C4-2B (cell line): ENCODE results near the gene FAXDC2.

Experiments
- H3K27ac ChIP-seq: fragments of 450-650 bp; 2 replicates; pipeline ENCODE4 v1.5.1; 2017
- CTCF ChIP-seq: fragments of 450-650 bp; conservative IDR thresholded peaks from 2 replicates; pipeline ENCODE4 v1.5.1; 2017; ENCODE audit warnings: mild to moderate bottlenecking
- ZFX ChIP-seq: fragments of 450-650 bp; IDR thresholded peaks from 2 replicates; pipeline ENCODE4 v1.6.1; 2017

The FAXDC2 gene

DNA sequence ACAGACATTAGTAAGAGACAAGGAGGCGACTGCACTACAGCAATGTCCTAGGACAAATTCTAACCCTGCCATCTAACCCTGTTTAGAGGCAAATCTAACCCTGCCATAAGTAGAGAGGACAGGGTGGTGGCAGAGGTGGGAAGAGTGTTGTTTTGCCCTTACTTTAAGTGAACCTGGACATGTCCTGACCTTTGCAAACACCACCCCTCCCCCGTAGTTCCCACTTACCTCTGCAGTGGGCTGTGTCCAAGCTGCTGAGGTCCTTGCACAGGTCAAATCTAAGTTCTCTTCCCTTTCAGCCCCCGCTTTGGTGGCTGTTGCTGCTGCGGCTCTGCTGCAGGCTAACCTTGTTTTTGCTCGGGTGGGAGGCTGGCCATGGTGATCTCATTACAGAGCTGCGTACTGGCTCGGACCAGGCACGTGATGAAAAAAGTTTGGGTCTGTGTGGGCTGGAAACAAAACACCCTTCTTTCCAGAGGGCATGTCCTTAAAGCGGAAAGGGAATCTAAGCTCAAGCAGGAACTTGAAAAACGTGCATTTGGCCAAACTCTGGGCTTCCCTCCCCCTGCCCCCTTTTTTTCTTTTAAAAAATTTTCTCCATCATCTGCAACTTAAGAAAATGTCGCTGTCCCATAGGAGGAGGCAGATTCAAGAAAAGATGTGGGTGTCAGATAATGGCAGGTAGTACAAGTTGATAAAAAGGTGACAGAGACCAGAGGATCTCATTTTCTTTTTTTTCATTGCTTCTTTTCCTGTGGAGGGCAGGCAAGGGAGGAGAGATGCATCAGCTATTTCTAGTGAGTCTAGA lies at the start of gene FAXDC2:
TSS of gene FAXDC2 (minus strand) at position 349 of the 808 bp plus-strand sequence. CDS start 12,425 bp downstream, outside the sequence.
- no peak within 1 kb of the TSS for H3K27ac ChIP-seq
- TF ChIP-seq ZFX (no peak), CTCF (no peak)

- no peak overlapping the region for H3K27ac ChIP-seq
- no peak for TF ChIP-seq CTCF
- TF ChIP-seq ZFX = no peak
These were observed 49.7 kb upstream of the FAXDC2 start for GRCh38 chr5:154900066-154900465.

DNA sequence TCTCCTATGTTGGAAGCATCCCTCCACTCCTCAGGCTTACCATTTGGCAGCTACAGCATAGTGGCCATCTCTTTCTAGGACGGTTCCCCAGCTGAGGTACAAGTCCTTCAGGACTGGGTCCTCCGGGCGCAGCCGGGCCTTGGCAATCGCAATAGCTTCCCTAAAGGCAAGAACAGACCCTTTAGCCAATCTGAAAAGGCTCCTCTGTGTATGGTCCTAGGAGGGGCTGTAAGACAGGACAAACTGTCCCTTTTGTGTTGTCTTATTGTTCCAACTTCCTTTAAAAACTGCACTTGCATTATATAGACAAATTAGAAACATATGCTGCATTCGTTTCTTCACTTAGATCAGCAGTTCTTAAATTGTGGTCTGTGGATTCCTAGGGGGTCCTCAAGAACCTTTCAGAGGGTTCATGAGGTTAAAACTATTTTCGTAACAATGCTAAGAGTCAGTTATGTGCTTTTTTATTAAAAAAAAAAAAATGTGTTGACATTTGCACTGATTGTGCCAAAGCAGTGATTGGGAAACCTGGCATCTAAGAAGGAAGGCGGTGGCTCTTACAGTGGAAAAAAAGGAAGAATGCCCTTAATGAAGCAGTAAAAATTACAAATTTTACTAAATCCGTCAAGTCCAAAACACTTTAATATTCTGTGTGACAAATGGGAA lies 48.9 kb upstream of the FAXDC2 start:
- H3K27ac ChIP-seq = no peak overlapping the region
- TF ChIP-seq ZFX (no peak), CTCF (no peak)

- H3K27ac ChIP-seq = no peak overlapping the region
- TF ChIP-seq CTCF (no peak), ZFX (no peak)
These were observed 47.8 kb upstream of the FAXDC2 start for GRCh38 chr5:154898210-154898609.

DNA sequence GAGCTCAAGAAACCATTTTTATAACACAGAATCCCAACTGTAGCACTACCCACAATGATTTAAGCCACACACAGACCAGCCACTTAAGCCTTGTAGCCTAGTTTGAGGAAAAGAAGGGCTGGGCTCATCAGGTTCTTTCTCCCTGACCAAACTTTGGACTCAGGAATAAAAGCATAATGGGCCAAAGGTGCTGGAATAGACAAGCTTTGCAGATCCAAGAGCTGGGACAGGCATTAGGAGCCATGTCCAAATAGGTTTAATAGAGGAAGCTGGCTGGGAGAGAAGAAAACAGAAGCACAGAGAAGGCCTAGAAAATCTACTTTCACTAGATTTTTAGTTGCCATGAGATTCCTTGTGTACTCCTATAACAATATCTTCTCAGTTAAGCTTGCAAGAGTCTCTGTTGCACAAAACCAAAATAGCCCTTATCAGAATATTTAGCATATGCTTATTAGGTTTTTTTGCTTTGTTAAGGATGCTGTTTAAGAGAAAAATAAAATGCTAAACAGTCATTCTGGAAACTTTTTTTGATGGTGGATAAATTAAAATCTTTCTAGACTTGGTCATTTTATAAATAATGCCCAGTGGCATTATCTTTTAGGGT lies 46.3 kb upstream of the FAXDC2 start:
- no peak overlapping the region for H3K27ac ChIP-seq
- no peak for TF ChIP-seq ZFX

GRCh38 chr5:154895606-154896561 lies 45.5 kb upstream of the FAXDC2 start:
- H3K27ac ChIP-seq = no peak overlapping the region
- no peak for TF ChIP-seq ZFX
- TF ChIP-seq CTCF = no peak

- TF ChIP-seq ZFX (no peak), CTCF (no peak)
- H3K27ac ChIP-seq = no peak overlapping the region
These were observed 43.0 kb upstream of the FAXDC2 start for GRCh38 chr5:154893381-154893780.
